BJ (cell line): ENCODE measurements around the gene ENTPD2. TPM values are rescaled to one million over a fixed set of nuclear protein-coding genes. Genes with fewer than 3 reads are reported as not detected.

Experiments
- CTCF ChIA-PET: fragments of 350-600 bp; formaldehyde crosslinking; extraction: SDS; loops from one replicate; lab custom pipeline; 2021; ENCODE audit warnings: antibody characterized with exemption, inconsistent platforms; lab: Yijun Ruan, JAX
- POLR2A ChIA-PET: fragments of 300-600 bp; sonication (Branson Sonifier 250); formaldehyde crosslinking; extraction: SDS; loops from one replicate; lab custom pipeline; 2021; ENCODE audit warnings: antibody characterized with exemption; lab: Charles Lee
- DNase-seq: peaks from one replicate; pipeline ENCODE4 v3.0.0-alpha.2; 2011; ENCODE audit warnings: low read depth
- H3K27me3 ChIP-seq: 2 replicates; pipeline ENCODE4 v1.6.0; 2011; ENCODE audit warnings: low read length; ENCODE audit not compliant: control insufficient read depth, insufficient read depth
- H3K36me3 ChIP-seq: 2 replicates; pipeline ENCODE4 v1.5.1; 2011; ENCODE audit warnings: low read length; ENCODE audit not compliant: control insufficient read depth, insufficient read depth
- H3K4me3 ChIP-seq: 2 replicates; pipeline ENCODE4 v1.5.1; 2011; ENCODE audit warnings: low read depth, mild to moderate bottlenecking, control low read depth, low read length
- CTCF ChIP-seq: IDR thresholded peaks from 2 replicates; pipeline ENCODE4 v1.5.1; 2011; ENCODE audit warnings: low read depth, mild to moderate bottlenecking, control low read depth, inconsistent platforms, low read length, moderate library complexity; ENCODE audit not compliant: insufficient read depth
- polyA plus RNA-seq: library from polyadenylated mRNA; depleted of rRNA; stranded (reverse); fragments of >200 nt; gene quantifications from 2 replicates; pipeline ENCODE4 v1.2.3, GENCODE V29; 2011

ENTPD2 gene
- polyA plus RNA-seq, 1 experiment = not detected

DNA sequence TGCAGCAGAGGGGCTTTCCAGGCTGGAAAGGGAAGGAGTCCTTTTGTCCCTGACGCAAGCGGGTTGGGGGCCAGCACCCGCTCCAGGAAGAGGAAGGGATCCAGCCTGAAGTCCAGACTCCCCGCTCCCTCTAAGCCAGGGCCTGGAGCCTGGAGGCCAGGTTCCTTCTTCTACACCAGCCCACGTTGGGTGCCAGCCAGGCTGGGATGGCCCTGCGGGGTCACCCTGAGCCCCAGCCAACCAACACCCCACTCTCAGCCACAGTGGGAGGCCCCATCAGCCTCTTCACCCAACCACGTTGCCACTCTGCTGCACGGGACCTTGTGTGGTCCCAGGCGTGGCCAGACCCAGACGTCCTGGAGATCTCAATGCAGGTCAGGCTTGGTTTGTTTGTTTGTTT, 21.0 kb downstream of the ENTPD2 start:
- TF ChIP-seq CTCF = no peak
- CTCF ChIA-PET = interaction anchor here (0.8 to 8.2 kb wide), 3 partner anchors 31 to 241 kb away, joined by 3 to 118 read pairs (median 4); partner anchors contain the start of gene C8G
- Histone ChIP-seq H3K4me3 (no peak overlapping the region), H3K27me3 (no peaks in the 10 kb centered on the region), H3K36me3 (peaks cover 2% of the 10 kb centered on the region)
- POLR2A ChIA-PET = no interaction called here
- no peak for DNase-seq

- Histone ChIP-seq H3K36me3 (no peaks in the 10 kb centered on the region; the same call in 1 of the 2 replicates), H3K4me3 (no peak within 1 kb of the TSS), H3K27me3 (no peaks in the 10 kb centered on the region)
- no peak for DNase-seq
- ChIA-PET POLR2A (no interaction called here), CTCF (interaction anchor here (0.8 to 8.2 kb wide), 6 partner anchors 11 to 240 kb away, joined by 3 to 118 read pairs (median 4); partner anchors contain the start of gene C8G)
- no peak for TF ChIP-seq CTCF
Observed at GRCh38 chr9:137031904-137032640, 21.8 kb downstream of the ENTPD2 start, which contains the start of gene FUT7. FUT7 (minus strand) TSS chr9:137032088; CDS start chr9:137031991, 97 bp downstream.

DNA sequence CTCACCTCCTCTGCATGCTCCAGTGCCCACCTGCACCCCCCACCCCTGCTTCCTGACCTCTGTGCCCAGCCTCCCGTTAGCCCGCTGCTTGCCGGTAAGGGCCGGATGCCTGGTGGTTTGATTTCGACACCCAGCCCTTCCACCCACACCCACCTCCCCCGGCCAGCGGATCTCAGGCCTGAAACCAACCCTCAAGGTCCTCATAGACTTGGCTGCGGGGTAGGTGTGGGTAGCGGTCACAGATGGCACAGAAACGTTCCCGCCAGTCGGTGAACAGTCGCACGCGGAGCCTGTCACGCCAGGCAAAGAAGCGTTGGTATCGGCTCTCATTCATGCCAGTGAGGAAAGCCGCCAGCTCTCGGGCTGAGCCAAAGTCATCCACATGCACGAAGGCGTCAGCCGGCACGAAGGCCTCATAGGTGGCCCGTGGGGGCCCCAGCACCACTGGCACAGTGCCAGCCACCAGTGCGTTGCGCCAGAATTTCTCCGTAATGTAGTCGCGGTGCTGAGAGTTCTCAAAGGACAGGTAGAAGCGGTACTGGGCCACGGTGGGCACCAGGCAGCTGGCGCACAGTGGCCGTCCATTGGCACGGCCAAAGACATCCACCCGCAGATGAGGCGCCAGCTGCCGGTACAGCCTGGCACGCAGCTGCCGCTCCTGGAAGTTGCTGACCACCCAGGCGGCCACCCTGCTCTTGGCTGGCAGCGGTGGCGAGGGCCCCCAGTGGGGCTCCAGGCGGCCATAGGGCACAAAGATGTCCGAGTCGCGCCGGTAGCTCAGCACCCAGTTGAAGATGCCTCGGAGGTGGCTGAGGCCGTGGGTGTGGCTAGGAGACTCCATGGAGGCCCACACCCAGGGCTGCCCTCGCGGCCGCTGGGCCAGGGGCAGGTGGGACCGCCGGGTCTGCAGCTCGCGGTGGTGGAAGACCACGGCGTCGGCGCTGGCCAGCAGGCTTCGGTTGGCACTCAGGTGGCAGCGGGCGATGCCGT, 23.0 kb downstream of the ENTPD2 start:
- POLR2A ChIA-PET = no interaction called here

GRCh38 chr9:137030006-137030405, 23.9 kb downstream of the ENTPD2 start:
- Histone ChIP-seq H3K4me3 (no peak overlapping the region), H3K36me3 (no peaks in the 10 kb centered on the region; the same call in 1 of the 2 replicates), H3K27me3 (no peaks in the 10 kb centered on the region)
- DNase-seq = no peak
- POLR2A ChIA-PET = interaction anchor here (0.6 kb wide), 1 partner anchor 183 kb away, joined by 5 read pairs; no protein-coding TSS in a partner anchor
- CTCF ChIA-PET = interaction anchor here (0.6 to 3.3 kb wide), 51 partner anchors 8 to 258 kb away, joined by 3 to 48 read pairs (median 5); partner anchors contain the start of genes AJM1, CLIC3, MAN1B1 and NPDC1
- no peak for TF ChIP-seq CTCF

More for the DNA sequence above, 23.0 kb downstream of the ENTPD2 start:
- Histone ChIP-seq H3K27me3 (no peaks in the 10 kb centered on the region), H3K36me3 (no peaks in the 10 kb centered on the region; the same call in 1 of the 2 replicates), H3K4me3 (no peak overlapping the region)
- DNase-seq = no peak
- no peak for TF ChIP-seq CTCF
- CTCF ChIA-PET = interaction anchor here (0.8 to 3.3 kb wide), 20 partner anchors 10 to 248 kb away, joined by 3 to 48 read pairs (median 10); partner anchors contain the start of genes CLIC3, PAXX, RNF224 and TMEM141
